ENCODE results near the gene MANSC4. TPM values are rescaled to one million over a fixed set of nuclear protein-coding genes. Genes with fewer than 3 reads are reported as not detected.

The MANSC4 gene
- total and polyA plus RNA-seq, 2 experiments from 2014 or later: not detected

Small RNA genes lying within 50 kb of the gene (small RNA-seq; reads per million reads assigned to genes)
- gene RF00019 (ENCODE audit: low replicate concordance): not detected
- not detected for gene RF02271 (ENCODE audit: low replicate concordance)

Other genes starting within 250 kb of the MANSC4 start
- 0.38 and 0.66 TPM in 2 replicates for gene REP15, start 83.8 kb downstream of the MANSC4 start, total RNA-seq (2014; rRNA removed; shearing (Covaris generic))
- 0.89 and 1.0 TPM in 2 replicates for gene REP15, start 83.8 kb downstream of the MANSC4 start, polyA plus RNA-seq (2016; fragmentation: Nextera tagmentation; extraction: Ambion mirVana)
- gene MRPS35, start 69.4 kb downstream of the MANSC4 start, total RNA-seq (2014; rRNA removed; shearing (Covaris generic)): 58.7 and 71.8 TPM in 2 replicates
- 47.9 and 58.1 TPM in 2 replicates for gene MRPS35, start 69.4 kb downstream of the MANSC4 start, polyA plus RNA-seq (2016; fragmentation: Nextera tagmentation; extraction: Ambion mirVana)
- gene KLHL42, start within 50 bp of the MANSC4 start, total RNA-seq (2014; rRNA removed; shearing (Covaris generic)): 25.8 and 33.2 TPM in 2 replicates
- 7.6 and 8.0 TPM in 2 replicates for gene KLHL42, start within 50 bp of the MANSC4 start, polyA plus RNA-seq (2016; fragmentation: Nextera tagmentation; extraction: Ambion mirVana)
- not detected in 2 replicates for gene PTHLH, start 192.5 kb upstream of the MANSC4 start, total RNA-seq (2014; rRNA removed; shearing (Covaris generic))
- not detected in 2 replicates for gene PTHLH, start 192.5 kb upstream of the MANSC4 start, polyA plus RNA-seq (2016; fragmentation: Nextera tagmentation; extraction: Ambion mirVana)